CD1c-positive myeloid dendritic cell (primary cell): ENCODE data around the gene MCU.

Experiments
- DNase-seq: peaks from one replicate; pipeline ENCODE4 v3.0.0-alpha.2; 2016; ENCODE audit errors: extremely low spot score

MCU gene

GRCh38 chr10:72842164-72842563, 150.2 kb downstream of the MCU start:
- DNase-seq: no peak

GRCh38 chr10:72846238-72846637, 154.3 kb downstream of the MCU start:
- no peak for DNase-seq

GRCh38 chr10:72847681-72848080, 155.7 kb downstream of the MCU start:
- peak; percentile 86 for DNase-seq

GRCh38 chr10:72850861-72851260, 158.9 kb downstream of the MCU start:
- peak; percentile 18 for DNase-seq

- DNase-seq: peak; percentile 50
These were observed 159.6 kb downstream of the MCU start for GRCh38 chr10:72851509-72851908.

GRCh38 chr10:72852508-72852907, 160.6 kb downstream of the MCU start:
- no peak for DNase-seq

- DNase-seq: no peak
These were observed 163.2 kb downstream of the MCU start for GRCh38 chr10:72855129-72855528.

- no peak for DNase-seq
These were observed 163.8 kb downstream of the MCU start for GRCh38 chr10:72855790-72856189.

GRCh38 chr10:72858067-72858466, 166.1 kb downstream of the MCU start:
- no peak for DNase-seq

- no peak for DNase-seq
These were observed 171.0 kb downstream of the MCU start for GRCh38 chr10:72862957-72863356.

GRCh38 chr10:72875250-72876055, 183.5 kb downstream of the MCU start:
- DNase-seq: peak; percentile 24

- DNase-seq: no peak
These were observed 187.3 kb downstream of the MCU start for GRCh38 chr10:72879245-72879644.

- no peak for DNase-seq
These were observed 189.3 kb downstream of the MCU start for GRCh38 chr10:72881291-72881690.

GRCh38 chr10:72883861-72884260, 191.9 kb downstream of the MCU start:
- no peak for DNase-seq

- no peak for DNase-seq
These were observed 194.0 kb downstream of the MCU start for GRCh38 chr10:72885953-72886352.

- no peak for DNase-seq
These were observed 194.7 kb downstream of the MCU start for GRCh38 chr10:72886621-72887020.

- DNase-seq: peak; percentile 3
These were observed 195.1 kb downstream of the MCU start for GRCh38 chr10:72887043-72887442.

- DNase-seq: no peak
These were observed 196.3 kb downstream of the MCU start for GRCh38 chr10:72888151-72888638.

GRCh38 chr10:72889391-72889831, 197.5 kb downstream of the MCU start:
- DNase-seq: no peak

GRCh38 chr10:72890086-72890485, 198.1 kb downstream of the MCU start:
- no peak for DNase-seq

- no peak for DNase-seq
These were observed 201.3 kb downstream of the MCU start, which contains the start of gene OIT3 for GRCh38 chr10:72893136-72893798. TSS of gene OIT3 (plus strand) at chr10:72893739. CDS start at chr10:72893799, 60 bp downstream.

GRCh38 chr10:72895236-72895850, 203.4 kb downstream of the MCU start:
- DNase-seq: no peak

GRCh38 chr10:72898616-72899015, 206.7 kb downstream of the MCU start:
- no peak for DNase-seq
